GM12891 (cell line): Measurements from ENCODE around the gene SLC17A5.
"Not testable (repeated sequence)": the region's sequence is repeated elsewhere in the genome, so short reads cannot be mapped to it uniquely, and the experiment has no call there.

Experiments
- DNase-seq: peaks from one replicate; pipeline ENCODE4 v3.0.0; 2011; ENCODE audit warnings: low spot score; ENCODE audit not compliant: insufficient read length
- FAIRE-seq: peaks from 2 replicates; lab custom pipeline; 2011; peaks lifted over from hg19 to GRCh38; lab: Jason Lieb, UNC
- PAX5 ChIP-seq: IDR thresholded peaks from 2 replicates; pipeline ENCODE4 v1.6.1; 2011; ENCODE audit warnings: low read length, moderate library complexity, mild to moderate bottlenecking; ENCODE audit not compliant: insufficient read depth, severe bottlenecking
- POLR2A ChIP-seq: IDR thresholded peaks from 2 replicates; pipeline ENCODE4 v1.6.1; 2011; ENCODE audit warnings: low read depth, low read length, control low read depth
- POLR2AphosphoS5 ChIP-seq: IDR thresholded peaks from 2 replicates; pipeline ENCODE4 v1.6.1; 2011; ENCODE audit warnings: low read depth, low read length, control low read depth
- POU2F2 ChIP-seq: IDR thresholded peaks from 2 replicates; pipeline ENCODE4 v1.6.1; 2011; ENCODE audit warnings: low read depth, mild to moderate bottlenecking, control low read depth, low read length, moderate library complexity
- SPI1 ChIP-seq: IDR thresholded peaks from 2 replicates; pipeline ENCODE4 v1.6.1; 2011; ENCODE audit warnings: low read depth, low read length, control low read depth
- TAF1 ChIP-seq: IDR thresholded peaks from 2 replicates; pipeline ENCODE4 v1.6.1; 2011; ENCODE audit warnings: low read depth, low read length, control low read depth

SLC17A5 gene

DNA sequence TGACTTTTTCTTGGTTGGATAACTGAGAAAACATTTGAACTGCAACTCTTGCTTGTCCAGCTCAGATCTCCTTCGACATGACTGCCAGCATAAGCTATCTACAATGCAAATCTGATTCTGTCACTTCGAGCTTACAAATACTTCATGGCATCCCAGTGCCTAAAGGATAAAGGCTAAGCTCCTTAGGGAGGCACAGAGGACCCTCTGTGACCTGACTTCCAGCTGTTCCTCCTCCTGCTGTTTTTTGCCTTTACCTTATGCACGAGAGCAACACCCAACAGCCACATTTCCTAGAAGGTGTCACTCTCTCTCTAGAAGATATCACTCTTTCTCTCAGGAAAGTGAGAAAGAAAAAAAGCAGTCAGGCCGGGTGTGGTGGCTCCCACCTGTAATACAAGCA lies 23.4 kb downstream of the SLC17A5 start:
- FAIRE-seq: no peak
- DNase-seq: no peak
- TF ChIP-seq TAF1 (no peak), POLR2AphosphoS5 (no peak), SPI1 (no peak), POU2F2 (no peak), POLR2A (no peak), PAX5 (no peak)

DNA sequence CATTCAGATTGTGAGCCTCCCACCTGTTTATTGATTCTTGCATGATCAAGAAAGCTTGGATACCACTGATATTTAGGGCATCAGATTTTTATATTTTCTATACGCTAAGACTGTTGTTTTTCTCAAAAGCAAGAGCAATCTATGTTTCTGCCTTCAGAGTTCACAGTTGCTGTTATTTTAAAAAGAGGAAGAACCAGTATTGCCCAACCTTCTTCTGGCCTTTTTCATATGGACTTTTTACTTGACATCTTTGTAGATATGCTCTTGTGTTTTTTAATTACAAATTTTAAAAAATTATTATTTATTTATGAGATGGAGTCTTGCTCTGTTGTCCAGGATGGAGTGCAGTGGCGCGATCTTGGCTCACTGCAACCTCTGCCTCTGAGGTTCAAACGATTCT lies 28.9 kb downstream of the SLC17A5 start:
- no peak for DNase-seq
- TF ChIP-seq SPI1 (no peak), PAX5 (no peak), POLR2AphosphoS5 (no peak), POLR2A (no peak), POU2F2 (no peak), TAF1 (no peak)
- no peak for FAIRE-seq

- not testable (repeated sequence) for FAIRE-seq, DNase-seq
Measured at GRCh38 chr6:73623480-73623879, 30.3 kb downstream of the SLC17A5 start.

DNA sequence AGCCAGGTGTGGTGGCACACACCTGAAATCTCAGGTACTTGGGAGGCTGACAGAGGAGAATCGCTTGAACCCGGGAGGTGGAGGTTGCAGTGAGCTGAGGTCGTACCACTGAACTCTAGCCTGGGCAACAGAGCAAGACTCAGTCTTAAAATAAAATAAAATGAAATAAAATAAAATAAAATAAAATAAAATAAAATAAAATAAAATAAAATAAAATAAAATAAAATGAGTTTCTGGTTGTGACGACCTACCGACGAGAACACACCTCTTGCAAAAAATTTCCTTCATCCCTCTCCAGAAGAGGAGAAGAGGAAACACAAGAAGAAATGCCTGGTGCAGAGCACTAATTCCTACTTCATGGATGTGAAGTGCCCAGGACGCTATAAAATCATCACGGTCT lies 35.7 kb downstream of the SLC17A5 start:
- FAIRE-seq, DNase-seq: not testable (repeated sequence)

DNA sequence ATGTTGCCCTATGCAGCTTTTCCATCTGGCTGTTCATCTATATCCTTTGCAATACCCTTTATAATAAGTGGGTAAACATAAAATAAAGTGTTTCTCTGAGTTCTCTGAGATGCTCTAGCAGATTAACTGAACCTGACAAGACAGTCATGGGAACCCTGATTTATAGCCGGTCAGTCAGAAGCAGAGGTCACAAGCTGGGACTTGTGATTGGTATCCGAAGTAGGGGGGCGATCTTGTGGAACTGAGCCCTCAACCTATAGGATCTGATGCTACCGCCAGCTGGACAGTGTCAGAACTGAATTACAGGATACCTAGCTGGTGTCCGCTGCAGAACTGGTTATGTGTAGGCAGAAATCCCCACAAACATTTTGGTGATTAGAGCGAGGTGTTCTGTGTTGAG lies 39.0 kb downstream of the SLC17A5 start:
- no peak for DNase-seq
- FAIRE-seq: no peak
- no peak for TF ChIP-seq PAX5
- no peak for TF ChIP-seq POLR2AphosphoS5
- TF ChIP-seq POLR2A: no peak
- no peak for TF ChIP-seq SPI1
- no peak for TF ChIP-seq TAF1

GRCh38 chr6:73613806-73614536 lies 39.8 kb downstream of the SLC17A5 start:
- DNase-seq: no peak
- no peak for FAIRE-seq
- no peak for TF ChIP-seq POU2F2
- TF ChIP-seq PAX5: no peak
- no peak for TF ChIP-seq TAF1
- TF ChIP-seq SPI1: no peak
- no peak for TF ChIP-seq POLR2AphosphoS5
- TF ChIP-seq POLR2A: no peak

DNA sequence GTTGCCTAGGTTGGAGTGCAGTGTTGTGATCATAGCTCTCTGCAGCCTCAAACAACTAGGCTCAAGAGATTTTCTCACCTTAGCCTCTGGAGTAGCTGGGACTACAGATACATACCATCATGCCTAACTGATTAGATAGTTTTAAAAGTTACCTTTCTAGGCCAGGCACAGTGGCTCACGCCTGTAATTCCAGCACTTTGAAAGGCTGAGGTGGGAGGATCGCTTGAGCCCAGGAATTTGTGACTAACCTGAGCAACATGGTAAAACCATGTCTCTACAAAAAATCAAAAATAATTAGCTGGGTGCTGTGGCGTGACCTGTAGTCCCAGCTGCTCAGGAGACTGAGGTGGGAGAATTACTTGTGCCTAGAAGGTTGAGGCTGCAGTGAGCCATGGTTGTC lies 41.2 kb downstream of the SLC17A5 start:
- no peak for TF ChIP-seq POU2F2
- TF ChIP-seq POLR2A: no peak
- no peak for TF ChIP-seq POLR2AphosphoS5
- TF ChIP-seq PAX5: no peak
- TF ChIP-seq SPI1: no peak
- TF ChIP-seq TAF1: no peak
- FAIRE-seq (no peak), DNase-seq (no peak)

- FAIRE-seq: no peak
- no peak for DNase-seq
- no peak for TF ChIP-seq PAX5
- TF ChIP-seq POLR2AphosphoS5: no peak
- no peak for TF ChIP-seq TAF1
- TF ChIP-seq POU2F2: no peak
- TF ChIP-seq SPI1: no peak
- TF ChIP-seq POLR2A: no peak
Measured at GRCh38 chr6:73610444-73611275, 43.1 kb downstream of the SLC17A5 start.

DNA sequence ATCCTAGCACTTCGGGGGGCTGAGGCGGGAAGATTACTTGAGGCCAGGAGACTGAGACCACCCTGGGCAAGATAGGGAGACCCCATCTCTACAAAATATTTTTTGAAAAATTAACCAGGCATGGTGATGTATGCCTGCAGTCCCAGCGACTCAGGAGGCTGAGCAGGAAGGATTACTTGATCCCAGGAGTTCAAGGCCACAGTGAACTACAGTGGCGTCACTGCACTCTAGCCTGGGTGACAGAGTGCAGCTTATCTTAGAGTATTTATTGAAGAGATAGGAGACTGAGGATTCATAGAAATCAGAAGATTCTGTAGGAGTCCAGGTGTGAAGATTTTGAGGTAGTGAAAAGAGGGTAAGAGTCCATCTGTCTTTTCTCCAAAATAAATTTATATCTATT lies 45.0 kb downstream of the SLC17A5 start:
- no peak for DNase-seq
- FAIRE-seq: no peak
- no peak for TF ChIP-seq PAX5
- TF ChIP-seq POLR2A: no peak
- no peak for TF ChIP-seq TAF1
- TF ChIP-seq POLR2AphosphoS5: no peak
- TF ChIP-seq POU2F2: no peak
- TF ChIP-seq SPI1: no peak

GRCh38 chr6:73606428-73606827 lies 47.4 kb downstream of the SLC17A5 start:
- no peak for TF ChIP-seq SPI1
- TF ChIP-seq POLR2A: no peak
- TF ChIP-seq POLR2AphosphoS5: no peak
- TF ChIP-seq TAF1: no peak
- TF ChIP-seq POU2F2: no peak
- no peak for TF ChIP-seq PAX5
- no peak for FAIRE-seq
- DNase-seq: no peak

DNA sequence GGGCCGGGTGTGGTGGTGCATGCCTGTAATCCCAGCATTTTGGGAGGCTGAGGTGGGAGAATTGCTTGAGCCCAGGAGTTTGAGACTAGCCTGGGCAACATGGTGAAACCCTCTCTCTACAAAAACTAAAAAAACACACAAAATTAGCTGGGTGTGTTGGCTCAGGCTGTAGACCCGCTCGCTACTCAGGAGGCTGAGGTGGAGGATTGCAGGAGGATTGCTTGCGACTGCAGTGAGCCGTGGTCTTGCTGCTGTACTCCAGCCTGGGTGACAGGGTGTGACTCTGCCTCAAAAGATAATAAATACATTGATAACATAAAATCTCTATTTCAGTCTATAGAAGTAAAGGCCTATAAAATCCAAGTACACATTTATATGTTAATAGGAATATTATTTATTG lies 49.3 kb downstream of the SLC17A5 start:
- FAIRE-seq (no peak), DNase-seq (no peak)
- TF ChIP-seq POU2F2 (no peak), POLR2AphosphoS5 (no peak), POLR2A (no peak), PAX5 (no peak), SPI1 (no peak), TAF1 (no peak)
